ENCODE data around the gene SPDEF. TPM values are rescaled to one million over a fixed set of nuclear protein-coding genes. Genes with fewer than 3 reads are reported as not detected.

Gene SPDEF
- polyA plus RNA-seq, 3 donors = 0.05 TPM; not detected in 2

GRCh38 chr6:34491091-34491430 lies 65.1 kb downstream of the SPDEF start:
- no peak overlapping the region for H3K9ac ChIP-seq (ENCODE audit: insufficient read depth, low read length, poor library complexity, severe bottlenecking)
- no peak for DNase-seq
- H4K20me1 ChIP-seq (ENCODE audit: insufficient read depth, low read length) = no peaks in the 10 kb centered on the region
- no peaks in the 10 kb centered on the region for H3K27me3 ChIP-seq (ENCODE audit: control insufficient read depth in 2 of 2, insufficient read depth in 2 of 2, low read length in 2 of 2)
- no peaks in the 10 kb centered on the region for H3K4me1 ChIP-seq (ENCODE audit: control insufficient read depth in 1 of 2, insufficient read depth in 2 of 2, low read length in 2 of 2)
- WGBS (ENCODE audit: insufficient coverage) = 19% methylated on average over 6 of the region's 10 CpGs
- H3K4me1 Mint-ChIP-seq = no peaks in the 10 kb centered on the region
- H3K36me3 ChIP-seq (replicated peaks in 1 of 2; ENCODE audit: control insufficient read depth in 1 of 2, insufficient read depth in 2 of 2, low read length in 2 of 2) = no peaks in the 10 kb centered on the region
- no peak overlapping the region for H3K4me3 ChIP-seq (replicated peaks in 1 of 3; ENCODE audit: low read depth in 2 of 3, low read length in 3 of 3)
- peaks cover 0 to 7% (median 1%) of the 10 kb centered on the region in 3 donors for H3K27me3 Mint-ChIP-seq (ENCODE audit: low read depth in 3 of 3)
- no peaks in the 10 kb centered on the region for H3K9me3 ChIP-seq (replicated peaks in 1 of 2; ENCODE audit: control insufficient read depth in 1 of 2, insufficient read depth in 1 of 2, low read length in 2 of 2)
- intact Hi-C loops (cut with micrococcal nuclease) = no loop called here
- no peak overlapping the region for H3K27ac Mint-ChIP-seq
- peak overlapping the region; percentile 13 for H2AFZ ChIP-seq (ENCODE audit: insufficient read depth, low read depth, low read length, poor library complexity, severe bottlenecking)
- H3K27ac ChIP-seq (ENCODE audit: low read depth in 1 of 2, low read length in 2 of 2) = no peak overlapping the region
- H3K9me3 Mint-ChIP-seq = peaks cover 0 to 4% (median 0%) of the 10 kb centered on the region in 7 donors
- no peak for TF ChIP-seq CTCF (IDR thresholded peaks at IDR 0.05)
- no peaks in the 10 kb centered on the region for H3K36me3 Mint-ChIP-seq
- no peak overlapping the region for H3K4me2 ChIP-seq (replicated peaks; ENCODE audit: extremely low read depth, low read length, poor library complexity, severe bottlenecking)
- H3K4me3 Mint-ChIP-seq = no peak overlapping the region
- H3K79me2 ChIP-seq (ENCODE audit: insufficient read depth, low read length) = no peaks in the 10 kb centered on the region

GRCh38 chr6:34490390-34491090 lies 65.6 kb downstream of the SPDEF start:
- Histone ChIP-seq H3K9ac (ENCODE audit: insufficient read depth, low read length, poor library complexity, severe bottlenecking) (no peak overlapping the region), H3K9me3 (replicated peaks in 1 of 2; ENCODE audit: control insufficient read depth in 1 of 2, insufficient read depth in 1 of 2, low read length in 2 of 2) (no peaks in the 10 kb centered on the region), H3K27ac (ENCODE audit: low read depth in 1 of 2, low read length in 2 of 2) (no peak overlapping the region), H2AFZ (ENCODE audit: insufficient read depth, low read depth, low read length, poor library complexity, severe bottlenecking) (peak overlapping the region; percentile 13), H3K4me3 (replicated peaks in 1 of 3; ENCODE audit: low read depth in 2 of 3, low read length in 3 of 3) (no peak overlapping the region), H3K27me3 (ENCODE audit: control insufficient read depth in 2 of 2, insufficient read depth in 2 of 2, low read length in 2 of 2) (no peaks in the 10 kb centered on the region), H3K4me2 (replicated peaks; ENCODE audit: extremely low read depth, low read length, poor library complexity, severe bottlenecking) (no peak overlapping the region), H4K20me1 (ENCODE audit: insufficient read depth, low read length) (no peaks in the 10 kb centered on the region), H3K36me3 (replicated peaks in 1 of 2; ENCODE audit: control insufficient read depth in 1 of 2, insufficient read depth in 2 of 2, low read length in 2 of 2) (no peaks in the 10 kb centered on the region), H3K79me2 (ENCODE audit: insufficient read depth, low read length) (no peaks in the 10 kb centered on the region), H3K4me1 (ENCODE audit: control insufficient read depth in 1 of 2, insufficient read depth in 2 of 2, low read length in 2 of 2) (no peaks in the 10 kb centered on the region)
- H3K27ac Mint-ChIP-seq = no peak overlapping the region
- whole genome bisulfite sequencing (ENCODE audit: insufficient coverage) = 92% methylated on average over 10 of the region's 20 CpGs
- H3K27me3 Mint-ChIP-seq (ENCODE audit: low read depth in 3 of 3) = peaks cover 0 to 7% (median 1%) of the 10 kb centered on the region in 3 donors
- intact Hi-C loops (cut with micrococcal nuclease) = no loop called here
- H3K36me3 Mint-ChIP-seq = no peaks in the 10 kb centered on the region
- DNase-seq = no peak
- no peaks in the 10 kb centered on the region for H3K4me1 Mint-ChIP-seq
- TF ChIP-seq CTCF (IDR thresholded peaks at IDR 0.05) = no peak
- no peak overlapping the region for H3K4me3 Mint-ChIP-seq
- peaks cover 0 to 4% (median 0%) of the 10 kb centered on the region in 7 donors for H3K9me3 Mint-ChIP-seq

All from CD14-positive monocyte (primary cell).